ENCODE results near the gene MUC22. TPM values are rescaled to one million over a fixed set of nuclear protein-coding genes. Genes with fewer than 3 reads are reported as not detected.
"Not testable (repeated sequence)": the region's sequence is repeated elsewhere in the genome, so short reads cannot be mapped to it uniquely, and the experiment has no call there.

MUC22 gene
- polyA plus RNA-seq, 2 of the 4 experiments (the other 2 are of a cell fraction), result not detected

DNA sequence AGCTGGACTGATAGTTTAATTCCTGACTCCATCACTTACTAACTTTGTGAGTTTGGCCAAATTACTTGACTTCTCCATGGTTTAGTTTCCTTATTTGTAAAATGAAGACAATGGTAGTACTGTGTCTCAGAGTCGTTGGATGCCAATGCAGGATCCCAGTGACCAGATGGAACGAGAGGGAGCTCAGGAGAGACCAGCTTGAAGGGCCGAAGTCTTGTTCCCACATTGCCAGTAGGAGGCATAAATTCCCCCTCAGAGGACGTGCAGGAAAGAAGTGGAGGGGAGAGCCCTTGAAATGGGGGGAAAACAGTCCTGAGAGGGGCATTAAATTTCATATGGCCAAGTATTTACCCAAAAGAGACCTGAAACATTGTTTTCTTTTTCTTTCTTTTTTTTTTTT lies 2.1 kb upstream of the MUC22 start (continued):
- TF ChIP-seq RARB (CRISPR knock-in tag; IDR thresholded peaks at IDR 0.05) (no peak), CHD4 (IDR thresholded peaks at IDR 0.05; ENCODE audit: borderline replicate concordance) (no peak)

DNA sequence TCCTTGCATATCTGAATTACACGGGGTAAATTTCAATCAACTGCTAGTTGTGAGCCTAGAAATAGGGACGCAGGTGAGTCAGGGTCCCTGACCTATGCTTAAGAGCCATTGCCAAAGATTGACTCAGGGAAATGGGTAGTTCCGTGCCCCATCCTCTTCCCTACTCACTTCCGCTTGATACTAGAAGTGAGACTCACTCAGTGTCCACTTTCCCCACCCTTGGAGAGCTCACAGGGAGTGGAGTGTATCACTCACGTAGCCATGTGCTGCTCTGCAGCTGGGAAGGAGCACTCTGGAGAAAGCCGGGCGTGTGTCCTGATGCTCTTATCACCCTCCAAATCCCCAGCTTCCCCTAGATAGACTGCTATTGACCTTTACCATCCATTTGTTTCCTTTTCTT lies 543 bp upstream of the MUC22 start:
- no peak for ATAC-seq
- no peak for FAIRE-seq
- H3K9me3 ChIP-seq, result 0 out of 3 replicates have a peak, but pooled peaks cover 1% of the 10 kb centered on the region
- CTCF ChIA-PET, result interaction anchor here (0.9 to 1.9 kb wide), 2 partner anchors 39 to 61 kb away, joined by 3 to 4 read pairs; no protein-coding TSS in a partner anchor
- peaks cover 16% of the 10 kb centered on the region for H3K4me1 ChIP-seq
- TF ChIP-seq FOSL2 (IDR thresholded peaks at IDR 0.05) (no peak), FOSL2 (CRISPR knock-in tag; IDR thresholded peaks at IDR 0.05) (no peak), EP300 (IDR thresholded peaks at IDR 0.05) (no peak), KDM1A (IDR thresholded peaks at IDR 0.05; ENCODE audit: low read depth) (no peak), CEBPB (IDR thresholded peaks at IDR 0.05) (no peak), RARB (CRISPR knock-in tag; IDR thresholded peaks at IDR 0.05) (no peak), KDM5A (IDR thresholded peaks at IDR 0.05) (no peak), MYC (IDR thresholded peaks at IDR 0.05; ENCODE audit: borderline replicate concordance, low read length) (no peak), EHF (CRISPR knock-in tag; IDR thresholded peaks at IDR 0.05) (no peak), FOXS1 (CRISPR knock-in tag; IDR thresholded peaks at IDR 0.05) (no peak), RFX5 (IDR thresholded peaks at IDR 0.05) (no peak)
- TF ChIP-seq, protein P1, sequence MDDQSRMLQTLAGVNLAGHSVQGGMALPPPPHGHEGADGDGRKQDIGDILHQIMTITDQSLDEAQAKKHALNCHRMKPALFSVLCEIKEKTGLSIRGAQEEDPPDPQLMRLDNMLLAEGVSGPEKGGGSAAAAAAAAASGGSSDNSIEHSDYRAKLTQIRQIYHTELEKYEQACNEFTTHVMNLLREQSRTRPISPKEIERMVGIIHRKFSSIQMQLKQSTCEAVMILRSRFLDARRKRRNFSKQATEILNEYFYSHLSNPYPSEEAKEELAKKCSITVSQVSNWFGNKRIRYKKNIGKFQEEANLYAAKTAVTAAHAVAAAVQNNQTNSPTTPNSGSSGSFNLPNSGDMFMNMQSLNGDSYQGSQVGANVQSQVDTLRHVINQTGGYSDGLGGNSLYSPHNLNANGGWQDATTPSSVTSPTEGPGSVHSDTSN (IDR thresholded peaks at IDR 0.05), result no peak
- no peak overlapping the region for H3K27ac ChIP-seq
- DNase-seq (ENCODE audit: low read depth in 1 of 2, low spot score in 1 of 2), result no peak
- H3K4me3 ChIP-seq, result no peak overlapping the region
- H3K4me2 ChIP-seq, result no peak overlapping the region
- POLR2A ChIA-PET, result no interaction called here
- WGBS (ENCODE audit: missing lambda C conversion rate), result 85% methylated on average over 7 of the region's 7 CpGs

DNA sequence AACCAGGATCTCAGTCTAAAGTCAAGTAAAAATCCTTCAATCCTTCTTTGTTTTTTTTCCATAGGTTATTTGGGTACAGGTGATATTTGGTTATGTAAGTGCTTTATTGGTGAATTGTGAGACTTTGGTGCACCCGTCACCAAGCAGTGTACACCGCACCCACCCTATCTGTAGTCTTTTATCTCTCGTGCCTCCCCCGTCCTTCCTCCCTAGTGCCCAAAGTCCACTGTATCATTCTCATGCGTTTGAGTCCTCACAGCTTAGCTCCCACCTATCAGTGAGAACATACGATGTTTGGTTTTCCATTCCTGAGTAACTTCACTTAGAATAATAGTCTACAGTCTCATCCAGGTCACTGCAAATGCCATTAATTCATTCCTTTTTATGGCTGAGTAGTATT lies 879 bp downstream of the MUC22 start:
- no peak overlapping the region for H3K4me3 ChIP-seq

DNA sequence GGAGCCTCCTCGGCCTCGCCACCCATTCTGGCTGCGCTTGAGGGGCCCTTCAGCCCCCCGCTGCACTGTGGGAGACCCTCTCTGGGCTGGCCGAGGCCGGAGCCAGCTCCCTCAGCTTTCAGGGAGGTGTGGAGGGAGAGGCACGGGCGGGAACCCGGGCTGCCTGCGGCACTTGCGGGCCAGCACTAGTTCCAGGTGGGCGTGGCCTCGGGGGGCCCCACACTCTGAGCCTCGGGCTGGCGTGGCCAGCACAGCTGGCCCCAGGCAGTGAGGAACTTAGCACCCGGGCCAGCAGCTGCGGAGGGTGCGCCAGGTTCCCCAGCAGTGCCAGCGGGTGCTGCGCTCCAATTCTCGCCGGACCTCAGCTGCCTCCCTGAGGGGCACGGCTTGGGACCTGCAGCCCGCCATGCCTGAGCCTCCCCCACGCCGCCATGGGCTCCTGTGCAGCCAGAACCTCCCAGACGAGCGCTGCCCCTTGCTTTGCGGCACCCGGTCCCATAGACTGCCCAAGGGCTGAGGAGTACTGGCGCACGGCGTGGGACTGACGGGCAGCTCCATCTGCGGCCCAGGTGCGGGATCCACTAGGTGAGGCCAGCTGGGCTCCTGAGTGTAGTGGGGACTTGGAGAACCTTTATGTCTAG lies 6.5 kb downstream of the MUC22 start:
- 66% methylated on average over 10 of the region's 36 CpGs for WGBS (ENCODE audit: missing lambda C conversion rate)
- no peak for TF ChIP-seq GATA3 (IDR thresholded peaks at IDR 0.05; ENCODE audit: borderline replicate concordance)
- no peak for FAIRE-seq
- ChIA-PET POLR2A (no interaction called here), CTCF (interaction anchor here (0.7 kb wide), 1 partner anchor 68 kb away, joined by 3 read pairs; no protein-coding TSS in a partner anchor)
- H3K4me3 ChIP-seq, result no peak overlapping the region
- no peak for ATAC-seq
- H3K27ac ChIP-seq, result no peak overlapping the region
- H3K4me2 ChIP-seq, result no peak overlapping the region
- 0 out of 3 replicates have a peak, but pooled peaks cover 8% of the 10 kb centered on the region for H3K9me3 ChIP-seq
- no peaks in the 10 kb centered on the region for H3K4me1 ChIP-seq
- DNase-seq (ENCODE audit: low read depth in 1 of 2, low spot score in 1 of 2), result no peak

More for the DNA sequence above, 879 bp downstream of the MUC22 start:
- DNase-seq (ENCODE audit: low read depth in 1 of 2, low spot score in 1 of 2) (no peak), FAIRE-seq (no peak), ATAC-seq (no peak)
- Histone ChIP-seq H3K4me2 (no peak overlapping the region), H3K27ac (no peak overlapping the region), H3K9me3 (0 out of 3 replicates have a peak, but pooled peaks cover 8% of the 10 kb centered on the region), H3K4me1 (peaks cover 16% of the 10 kb centered on the region)
- CTCF ChIA-PET, result no interaction called here
- WGBS (ENCODE audit: missing lambda C conversion rate), result 61% methylated on average over 6 of the region's 6 CpGs
- POLR2A ChIA-PET, result no interaction called here
- TF ChIP-seq CHD2 (IDR thresholded peaks at IDR 0.05; ENCODE audit: low read length, partially characterized antibody), result no peak

DNA sequence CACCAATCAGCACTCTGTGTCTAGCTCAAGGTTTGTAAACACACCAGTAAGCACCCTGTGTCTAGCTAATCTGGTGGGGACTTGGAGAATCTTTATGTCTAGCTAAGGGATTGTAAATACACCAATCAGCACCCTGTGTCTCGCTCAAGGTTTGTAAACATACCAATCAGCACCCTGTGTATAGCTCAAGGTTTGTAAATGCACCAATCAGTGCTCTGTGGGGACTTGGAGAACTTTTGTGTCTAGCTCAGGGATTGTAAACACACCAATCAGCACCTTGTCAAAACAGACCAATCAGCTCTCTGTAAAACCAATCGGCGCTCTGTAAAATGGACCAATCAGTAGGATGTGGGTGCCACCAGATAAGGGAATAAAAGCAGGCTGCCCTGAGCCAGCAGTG lies 7.2 kb downstream of the MUC22 start:
- H3K4me2 ChIP-seq; ATAC-seq; H3K9me3 ChIP-seq; H3K4me3 ChIP-seq; POLR2A ChIA-PET; H3K4me1 ChIP-seq; H3K27ac ChIP-seq; FAIRE-seq; DNase-seq (ENCODE audit: low read depth in 1 of 2, low spot score in 1 of 2): not testable (repeated sequence)
- 100% methylated on average over 3 of the region's 3 CpGs for WGBS (ENCODE audit: missing lambda C conversion rate)
- CTCF ChIA-PET, result interaction anchor here (0.7 kb wide), 1 partner anchor 69 kb away, joined by 3 read pairs; no protein-coding TSS in a partner anchor

Measured in A549 (cell line).